BLaER1 treated with 17β-estradiol and CSF1 and Interleukin-3, amounts not matched to agents 10 nM and 100 nM (cell line): ENCODE data around the gene ARSJ.
"Not testable (repeated sequence)": the region's sequence is repeated elsewhere in the genome, so short reads cannot be mapped to it uniquely, and the experiment has no call there.

ENCODE experiments used
- H3K27ac ChIP-seq, 11 experiments: shearing (Covaris generic); formaldehyde crosslinking; 2 replicates each; pipeline ENCODE4 v1.8.1; 2022
- H3K27me3 ChIP-seq, 11 experiments: shearing (Covaris generic); formaldehyde crosslinking; 2 replicates each; pipeline ENCODE4 v1.8.1; 2022
- H3K36me3 ChIP-seq, 11 experiments: shearing (Covaris generic); formaldehyde crosslinking; 2 replicates each; pipeline ENCODE4 v1.8.1; 2022
- H3K4me1 ChIP-seq, 10 experiments: shearing (Covaris generic); formaldehyde crosslinking; 2 replicates each; pipeline ENCODE4 v1.8.1; 2022
- H3K4me2 ChIP-seq, 11 experiments: shearing (Covaris generic); formaldehyde crosslinking; 2 replicates each; pipeline ENCODE4 v1.8.1; 2022
- H3K4me3 ChIP-seq, 10 experiments: shearing (Covaris generic); formaldehyde crosslinking; 2 replicates each; pipeline ENCODE4 v1.8.1; 2022
- H3K9ac ChIP-seq, 11 experiments: shearing (Covaris generic); formaldehyde crosslinking; 2 replicates each; pipeline ENCODE4 v1.8.1; 2022
- H3K9me3 ChIP-seq, 11 experiments: shearing (Covaris generic); formaldehyde crosslinking; replicated peaks in 1 of 11; 2 replicates each; pipeline ENCODE4 v1.8.1; 2022
- H4K20me1 ChIP-seq, 11 experiments: shearing (Covaris generic); formaldehyde crosslinking; 2 replicates each; pipeline ENCODE4 v1.8.1; 2022
- Cebpa-rat ChIP-seq, 11 experiments: shearing (Covaris generic); IDR thresholded peaks; 2 replicates each; pipeline ENCODE4 v1.8.1; 2022

Gene ARSJ

GRCh38 chr4:113955411-113955810 lies 24.0 kb downstream of the ARSJ start:
- Histone ChIP-seq H4K20me1 (no peaks in the 10 kb centered on the region), H3K4me2 (no peak overlapping the region), H3K9me3 (no peaks in the 10 kb centered on the region), H3K4me1 (peaks cover 0 to 8% (median 0%) of the 10 kb centered on the region in 10 experiments; a peak in 1 of 20 replicates), H3K27ac (no peak overlapping the region), H3K27me3 (no peaks in the 10 kb centered on the region), H3K9ac (no peak overlapping the region), H3K36me3 (no peaks in the 10 kb centered on the region), H3K4me3 (no peak overlapping the region)
- TF ChIP-seq Cebpa-rat (IDR thresholded peaks at IDR 0.05), result no peak

GRCh38 chr4:113953888-113954287 lies 25.6 kb downstream of the ARSJ start:
- Histone ChIP-seq H3K9me3 (no peaks in the 10 kb centered on the region), H3K4me3 (no peak overlapping the region), H3K27ac (no peak overlapping the region), H3K4me1 (peaks cover 0 to under 1% (median 0%) of the 10 kb centered on the region in 10 experiments; a peak in 1 of 20 replicates), H3K4me2 (no peak overlapping the region), H3K9ac (no peak overlapping the region), H3K36me3 (no peaks in the 10 kb centered on the region), H3K27me3 (no peaks in the 10 kb centered on the region), H4K20me1 (no peaks in the 10 kb centered on the region)
- no peak for TF ChIP-seq Cebpa-rat (IDR thresholded peaks at IDR 0.05)

GRCh38 chr4:113952452-113953029 lies 26.9 kb downstream of the ARSJ start:
- Histone ChIP-seq H3K27ac (no peak overlapping the region), H3K4me3 (no peak overlapping the region), H3K27me3 (no peaks in the 10 kb centered on the region), H4K20me1 (no peaks in the 10 kb centered on the region), H3K4me2 (no peak overlapping the region), H3K9ac (no peak overlapping the region), H3K9me3 (no peaks in the 10 kb centered on the region), H3K36me3 (no peaks in the 10 kb centered on the region), H3K4me1 (no peaks in the 10 kb centered on the region)
- TF ChIP-seq Cebpa-rat (IDR thresholded peaks at IDR 0.05), result no peak

- H4K20me1 ChIP-seq, result no peaks in the 10 kb centered on the region
- peaks cover 0 to under 1% (median 0%) of the 10 kb centered on the region in 10 experiments; a peak in 5 of 20 replicates for H3K4me1 ChIP-seq
- no peaks in the 10 kb centered on the region for H3K9me3 ChIP-seq
- H3K27me3 ChIP-seq, result no peaks in the 10 kb centered on the region
- no peak overlapping the region for H3K27ac ChIP-seq
- H3K9ac ChIP-seq, result no peak overlapping the region
- no peaks in the 10 kb centered on the region for H3K36me3 ChIP-seq
- H3K4me2 ChIP-seq, result no peak overlapping the region
- TF ChIP-seq Cebpa-rat (IDR thresholded peaks at IDR 0.05), result no peak
- no peak overlapping the region for H3K4me3 ChIP-seq
These were observed 28.2 kb downstream of the ARSJ start for GRCh38 chr4:113951263-113951662.

- Histone ChIP-seq H3K9me3 (no peaks in the 10 kb centered on the region), H3K36me3 (no peaks in the 10 kb centered on the region), H3K4me3 (no peak overlapping the region), H3K27ac (no peak overlapping the region), H3K27me3 (no peaks in the 10 kb centered on the region), H3K4me1 (peaks cover 0 to 8% (median 0%) of the 10 kb centered on the region in 10 experiments; a peak in 5 of 20 replicates), H3K4me2 (no peak overlapping the region), H4K20me1 (no peaks in the 10 kb centered on the region), H3K9ac (no peak overlapping the region)
- TF ChIP-seq Cebpa-rat (IDR thresholded peaks at IDR 0.05), result no peak
These were observed 29.2 kb downstream of the ARSJ start for GRCh38 chr4:113950207-113950606.

- Histone ChIP-seq H3K36me3 (no peaks in the 10 kb centered on the region), H3K4me1 (peaks cover 0 to 8% (median 0%) of the 10 kb centered on the region in 10 experiments; a peak in 5 of 20 replicates), H3K9me3 (no peaks in the 10 kb centered on the region), H3K9ac (no peak overlapping the region), H3K27me3 (no peaks in the 10 kb centered on the region), H3K4me3 (no peak overlapping the region), H4K20me1 (no peaks in the 10 kb centered on the region), H3K27ac (no peak overlapping the region), H3K4me2 (no peak overlapping the region)
- no peak for TF ChIP-seq Cebpa-rat (IDR thresholded peaks at IDR 0.05)
These were observed 32.0 kb downstream of the ARSJ start for GRCh38 chr4:113947484-113947883.

- peaks cover 0 to 8% (median 0%) of the 10 kb centered on the region in 10 experiments; a peak in 5 of 20 replicates for H3K4me1 ChIP-seq
- no peaks in the 10 kb centered on the region for H4K20me1 ChIP-seq
- H3K4me3 ChIP-seq, result no peak overlapping the region
- H3K36me3 ChIP-seq, result no peaks in the 10 kb centered on the region
- H3K9me3 ChIP-seq, result no peaks in the 10 kb centered on the region
- TF ChIP-seq Cebpa-rat (IDR thresholded peaks at IDR 0.05), result no peak
- 0 out of 22 replicates have a peak overlapping the region, but pooled peaks of 1 of the 11 experiments have one; percentile 9 for H3K9ac ChIP-seq
- no peaks in the 10 kb centered on the region for H3K27me3 ChIP-seq
- H3K4me2 ChIP-seq, result peak overlapping the region in 3 of 11 experiments; percentile 12 to 30 (median 29); a peak in 4 of 22 replicates
- H3K27ac ChIP-seq, result no peak overlapping the region
These were observed 33.5 kb downstream of the ARSJ start for GRCh38 chr4:113945906-113946305.

GRCh38 chr4:113943863-113944262 lies 35.6 kb downstream of the ARSJ start:
- Histone ChIP-seq H3K4me1 (peaks cover 0 to 8% (median 0%) of the 10 kb centered on the region in 10 experiments; a peak in 5 of 20 replicates), H4K20me1 (no peaks in the 10 kb centered on the region), H3K4me2 (no peak overlapping the region), H3K9me3 (peaks cover 0 to 6% (median 0%) of the 10 kb centered on the region in 11 experiments; a peak in 1 of 22 replicates), H3K27me3 (no peaks in the 10 kb centered on the region), H3K36me3 (no peaks in the 10 kb centered on the region), H3K27ac (no peak overlapping the region), H3K4me3 (no peak overlapping the region), H3K9ac (no peak overlapping the region)
- no peak for TF ChIP-seq Cebpa-rat (IDR thresholded peaks at IDR 0.05)

- peaks cover 0 to 6% (median 0%) of the 10 kb centered on the region in 11 experiments; a peak in 1 of 22 replicates for H3K9me3 ChIP-seq
- no peaks in the 10 kb centered on the region for H4K20me1 ChIP-seq
- H3K9ac ChIP-seq, result no peak overlapping the region
- no peak overlapping the region for H3K4me3 ChIP-seq
- peaks cover 0 to 8% (median 0%) of the 10 kb centered on the region in 10 experiments; a peak in 5 of 20 replicates for H3K4me1 ChIP-seq
- H3K27me3 ChIP-seq, result no peaks in the 10 kb centered on the region
- no peak overlapping the region for H3K27ac ChIP-seq
- TF ChIP-seq Cebpa-rat (IDR thresholded peaks at IDR 0.05), result no peak
- no peaks in the 10 kb centered on the region for H3K36me3 ChIP-seq
- H3K4me2 ChIP-seq, result no peak overlapping the region
These were observed 36.4 kb downstream of the ARSJ start for GRCh38 chr4:113943085-113943484.

GRCh38 chr4:113941836-113942235 lies 37.6 kb downstream of the ARSJ start:
- Histone ChIP-seq H3K4me2 (no peak overlapping the region), H3K27ac (no peak overlapping the region), H3K36me3 (no peaks in the 10 kb centered on the region), H3K27me3 (no peaks in the 10 kb centered on the region), H3K4me1 (peaks cover 0 to 8% (median 0%) of the 10 kb centered on the region in 10 experiments; a peak in 5 of 20 replicates), H3K9me3 (peaks cover 0 to 6% (median 0%) of the 10 kb centered on the region in 11 experiments; a peak in 1 of 22 replicates), H3K9ac (no peak overlapping the region), H3K4me3 (no peak overlapping the region), H4K20me1 (no peaks in the 10 kb centered on the region)
- TF ChIP-seq Cebpa-rat (IDR thresholded peaks at IDR 0.05), result no peak

GRCh38 chr4:113940103-113940502 lies 39.3 kb downstream of the ARSJ start:
- H4K20me1 ChIP-seq, H3K4me3 ChIP-seq, H3K27ac ChIP-seq, H3K4me2 ChIP-seq, H3K4me1 ChIP-seq, H3K9ac ChIP-seq, H3K36me3 ChIP-seq, H3K9me3 ChIP-seq, H3K27me3 ChIP-seq: not testable (repeated sequence)
